Measurements from ENCODE around the gene PPP1R9A.

- TF ChIP-seq, protein P1, sequence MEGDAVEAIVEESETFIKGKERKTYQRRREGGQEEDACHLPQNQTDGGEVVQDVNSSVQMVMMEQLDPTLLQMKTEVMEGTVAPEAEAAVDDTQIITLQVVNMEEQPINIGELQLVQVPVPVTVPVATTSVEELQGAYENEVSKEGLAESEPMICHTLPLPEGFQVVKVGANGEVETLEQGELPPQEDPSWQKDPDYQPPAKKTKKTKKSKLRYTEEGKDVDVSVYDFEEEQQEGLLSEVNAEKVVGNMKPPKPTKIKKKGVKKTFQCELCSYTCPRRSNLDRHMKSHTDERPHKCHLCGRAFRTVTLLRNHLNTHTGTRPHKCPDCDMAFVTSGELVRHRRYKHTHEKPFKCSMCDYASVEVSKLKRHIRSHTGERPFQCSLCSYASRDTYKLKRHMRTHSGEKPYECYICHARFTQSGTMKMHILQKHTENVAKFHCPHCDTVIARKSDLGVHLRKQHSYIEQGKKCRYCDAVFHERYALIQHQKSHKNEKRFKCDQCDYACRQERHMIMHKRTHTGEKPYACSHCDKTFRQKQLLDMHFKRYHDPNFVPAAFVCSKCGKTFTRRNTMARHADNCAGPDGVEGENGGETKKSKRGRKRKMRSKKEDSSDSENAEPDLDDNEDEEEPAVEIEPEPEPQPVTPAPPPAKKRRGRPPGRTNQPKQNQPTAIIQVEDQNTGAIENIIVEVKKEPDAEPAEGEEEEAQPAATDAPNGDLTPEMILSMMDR (IDR thresholded peaks at IDR 0.05 in 4 of 5, conservative IDR thresholded peaks at IDR 0.05 in 1 of 5), result no peak
- no peak for TF ChIP-seq POLR2A (IDR thresholded peaks at IDR 0.05)
Observed at GRCh38 chr7:94923412-94923811, 16.0 kb downstream of the PPP1R9A start.
